HG03095 (cell line): Measurements from ENCODE around the gene WNK1.
"Not testable (repeated sequence)": the region's sequence is repeated elsewhere in the genome, so short reads cannot be mapped to it uniquely, and the experiment has no call there.

Experiments used
- ATAC-seq: cut with Tn5 transposase; IDR thresholded peaks from one replicate; pipeline ENCODE4 v1.9.1; 2021; ENCODE audit warnings: moderate library complexity; ENCODE audit not compliant: unreplicated experiment

The WNK1 gene

GRCh38 chr12:810671-811415 lies 58.5 kb downstream of the WNK1 start:
- ATAC-seq = no peak

DNA sequence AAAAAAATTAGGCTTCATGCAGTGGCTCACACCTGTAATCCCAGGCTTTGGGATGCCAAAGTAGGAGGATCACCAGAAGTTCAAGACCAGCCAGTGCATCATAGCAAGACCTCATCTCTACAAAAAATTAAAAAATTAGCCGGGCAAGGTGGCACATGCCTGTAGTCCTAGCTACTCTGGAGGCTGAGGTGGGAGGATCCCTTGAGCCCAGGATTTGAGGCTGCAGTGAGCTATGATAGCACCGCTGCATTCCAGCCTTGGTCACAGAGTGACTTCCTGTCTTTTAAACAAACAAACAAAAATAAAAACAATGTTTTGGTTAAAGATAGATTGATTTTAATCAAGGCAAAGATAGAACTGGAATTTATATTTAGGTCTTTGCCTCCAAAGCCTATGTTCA lies 60.6 kb downstream of the WNK1 start:
- ATAC-seq = no peak

DNA sequence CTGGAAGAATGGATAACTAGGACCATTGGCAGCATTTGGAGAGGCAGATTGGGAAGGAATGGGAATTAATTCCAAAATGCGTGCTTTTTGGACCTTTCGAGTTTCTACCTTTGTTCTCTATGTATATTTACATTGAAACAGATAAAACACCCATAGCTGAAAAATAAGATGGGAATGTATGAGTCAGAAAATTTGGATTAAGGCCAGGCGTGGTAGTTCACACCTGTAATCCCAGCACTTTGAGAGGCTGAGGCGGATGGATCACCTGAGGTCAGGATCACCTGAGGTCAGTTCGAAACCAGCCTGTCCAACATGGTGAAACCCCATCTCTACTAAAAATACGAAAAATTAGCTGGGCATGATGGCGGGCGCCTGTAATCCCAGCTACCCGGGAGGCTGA lies 65.1 kb downstream of the WNK1 start:
- not testable (repeated sequence) for ATAC-seq

DNA sequence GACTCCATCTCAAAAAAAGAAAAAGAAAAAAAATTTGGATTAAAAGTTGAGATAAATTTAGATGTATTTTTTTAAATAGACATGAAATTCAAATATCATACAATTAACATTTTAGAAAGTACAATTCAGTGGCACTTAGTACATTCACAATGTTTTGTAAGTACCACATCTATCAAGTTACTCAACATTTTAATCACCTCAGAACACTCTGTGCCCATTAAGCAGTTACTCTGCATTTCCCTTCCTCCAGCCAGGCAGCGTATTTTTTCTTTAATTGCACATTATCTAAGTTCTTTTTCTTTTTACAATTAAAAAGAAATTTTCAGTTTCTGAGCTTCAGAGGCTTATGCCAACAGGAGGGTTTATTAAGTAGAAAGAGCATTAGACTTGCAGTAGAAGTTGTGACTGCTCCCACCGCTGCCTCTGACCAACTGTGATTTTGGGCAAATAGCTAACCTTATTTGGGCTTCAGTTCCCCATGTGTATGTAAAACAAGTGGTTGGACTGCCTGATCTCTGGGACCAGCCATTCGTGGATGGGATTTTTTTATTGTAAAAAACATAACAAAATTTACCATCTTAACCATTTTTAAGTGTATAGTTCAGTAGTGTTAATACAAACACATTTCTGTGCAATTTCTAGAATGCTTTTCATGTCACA lies 65.7 kb downstream of the WNK1 start:
- no peak for ATAC-seq

- ATAC-seq = no peak
These were observed 66.4 kb downstream of the WNK1 start for GRCh38 chr12:818733-819132.

- no peak for ATAC-seq
These were observed 68.0 kb downstream of the WNK1 start for GRCh38 chr12:820336-820735.

DNA sequence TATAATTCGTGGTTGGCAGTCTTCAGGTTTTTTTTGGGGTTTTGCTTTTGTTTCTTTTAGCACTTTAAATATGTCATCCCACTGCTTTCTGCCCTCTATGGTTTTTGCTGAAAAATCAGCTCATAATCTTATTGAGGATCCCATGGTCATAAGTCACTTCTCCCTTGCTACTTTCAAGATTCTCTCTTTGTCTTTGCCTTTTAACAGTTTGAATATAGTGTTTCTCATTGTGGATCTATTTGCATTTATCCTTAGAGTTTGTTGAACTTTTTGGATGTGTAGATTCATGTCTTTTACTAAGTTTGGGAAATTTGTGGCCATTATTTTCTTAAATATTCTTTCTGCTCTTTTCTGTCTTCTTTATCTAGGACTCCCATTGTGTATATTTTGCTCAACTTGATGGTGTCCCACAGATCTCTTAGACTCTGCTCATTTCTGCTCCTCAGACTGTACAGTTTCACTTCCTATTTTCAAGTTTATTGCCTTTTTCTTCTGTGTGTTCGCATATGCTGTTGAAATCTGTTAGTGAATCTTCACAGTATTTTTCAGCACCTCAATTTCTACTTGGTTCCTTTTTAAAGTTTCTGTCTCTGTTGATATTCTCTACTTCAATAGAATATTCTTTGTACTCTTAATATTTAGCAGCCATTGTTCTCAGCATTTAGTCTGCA lies 70.8 kb downstream of the WNK1 start:
- ATAC-seq = peak; percentile 86

- ATAC-seq = no peak
These were observed 74.0 kb downstream of the WNK1 start for GRCh38 chr12:826331-826730.

GRCh38 chr12:828726-829395 lies 76.5 kb downstream of the WNK1 start:
- no peak for ATAC-seq

- ATAC-seq = no peak
These were observed 77.9 kb downstream of the WNK1 start for GRCh38 chr12:830111-830867.

DNA sequence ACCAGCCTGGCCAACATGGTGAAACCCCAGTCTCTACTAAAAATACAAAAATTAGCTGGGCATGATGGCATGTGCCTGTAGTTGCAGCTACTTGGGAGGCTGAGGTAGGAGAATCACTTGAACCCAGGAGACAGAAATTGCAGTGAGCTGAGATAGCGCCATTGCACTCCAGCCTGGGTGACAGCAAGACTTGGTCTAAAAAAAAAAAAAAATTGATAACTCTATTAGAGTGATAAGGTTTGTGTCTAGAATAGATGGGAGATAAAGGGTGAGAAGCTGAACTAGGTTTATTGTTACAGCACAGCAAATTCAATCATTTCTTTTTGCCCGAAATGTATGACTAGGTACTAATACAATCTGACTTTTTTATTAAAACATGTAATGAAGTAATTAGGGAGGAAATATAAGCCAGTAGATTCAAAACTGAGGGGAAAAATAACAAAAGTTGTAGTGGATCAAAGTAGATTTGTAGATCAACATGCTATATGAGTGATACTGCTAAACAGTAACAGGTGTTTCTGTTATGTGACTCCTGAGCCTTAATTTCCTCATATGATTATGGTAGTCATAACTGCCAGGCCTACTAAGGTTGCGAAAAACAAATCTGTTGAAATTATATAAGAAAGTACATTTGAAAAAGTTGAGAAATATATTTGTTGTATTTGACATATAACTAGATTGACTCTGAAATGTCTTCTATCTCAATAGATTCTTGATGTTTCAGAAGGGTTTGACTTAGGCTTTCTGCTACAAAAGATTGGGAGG lies 83.6 kb downstream of the WNK1 start:
- no peak for ATAC-seq

GRCh38 chr12:836952-837351 lies 84.6 kb downstream of the WNK1 start:
- no peak for ATAC-seq

DNA sequence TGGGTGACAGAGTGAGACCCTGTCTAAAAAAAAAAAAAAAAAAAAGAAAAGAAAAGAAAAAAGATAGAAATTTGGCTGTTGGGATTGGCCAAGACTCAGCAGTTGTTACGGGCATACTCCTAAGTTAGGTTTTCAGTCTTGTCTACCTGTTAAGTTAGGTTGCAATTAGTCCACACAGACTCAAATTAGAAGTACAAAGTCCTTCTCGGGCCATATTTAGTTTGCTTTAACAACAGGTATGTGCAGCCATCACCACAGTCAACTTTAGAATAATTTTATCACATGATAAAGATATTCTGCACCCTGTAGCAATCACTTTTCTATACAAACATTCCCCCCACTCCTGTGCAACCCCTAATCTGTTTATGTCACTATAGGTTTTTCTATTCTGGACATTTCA lies 85.2 kb downstream of the WNK1 start:
- no peak for ATAC-seq

DNA sequence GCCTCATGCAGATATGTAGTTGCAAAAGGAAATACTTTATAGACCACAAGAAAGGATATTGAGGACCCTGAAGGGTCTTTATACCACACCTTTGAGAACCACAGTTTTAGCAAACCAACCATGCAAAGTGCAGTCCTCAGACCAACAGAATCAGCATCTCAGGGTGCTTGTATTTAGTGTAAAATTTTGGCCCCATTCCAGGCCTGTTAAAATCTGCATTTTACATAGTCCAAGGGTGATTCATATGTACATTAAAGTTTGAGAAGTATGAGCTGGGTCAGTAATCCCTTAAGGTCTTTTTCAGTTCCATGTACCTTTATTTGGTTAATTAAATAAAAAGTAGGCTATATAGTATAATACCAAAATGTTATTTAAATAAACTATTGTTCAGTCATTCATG lies 91.2 kb downstream of the WNK1 start:
- ATAC-seq = no peak

- ATAC-seq = no peak
These were observed 94.0 kb downstream of the WNK1 start for GRCh38 chr12:846421-846820.

DNA sequence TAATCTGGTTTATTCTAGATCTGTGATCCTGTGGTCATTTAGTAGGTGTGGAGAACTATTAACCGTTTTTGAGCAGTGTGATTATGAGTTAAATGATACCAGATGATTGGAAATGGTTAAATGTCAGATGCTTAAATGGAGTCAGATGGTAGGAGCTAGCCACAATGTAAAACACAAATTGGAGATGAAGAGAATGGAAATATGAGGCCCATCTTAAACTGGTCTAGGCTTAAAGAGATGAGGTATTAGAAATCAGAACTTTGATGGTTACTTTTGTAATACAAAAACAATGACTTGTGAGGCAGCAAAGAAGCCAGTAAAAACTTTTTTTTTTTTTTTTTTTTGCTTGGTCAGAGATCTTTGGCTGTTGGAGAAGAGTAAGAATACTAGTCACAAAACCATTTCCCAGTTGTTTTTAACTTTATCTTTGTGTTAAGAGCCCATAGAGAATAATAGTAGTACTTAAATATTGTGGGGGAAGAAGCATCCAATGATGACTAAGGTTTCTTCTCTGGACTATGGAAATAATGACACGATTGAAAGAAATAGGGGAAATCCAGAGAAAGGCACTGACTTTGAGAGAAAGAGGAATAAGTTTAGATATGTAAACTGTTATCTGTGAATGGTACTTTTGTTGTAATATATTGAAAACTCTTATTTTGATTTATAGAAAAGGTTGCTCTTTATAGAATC lies 95.9 kb downstream of the WNK1 start:
- no peak for ATAC-seq

GRCh38 chr12:848882-849527 lies 96.6 kb downstream of the WNK1 start:
- ATAC-seq = no peak

DNA sequence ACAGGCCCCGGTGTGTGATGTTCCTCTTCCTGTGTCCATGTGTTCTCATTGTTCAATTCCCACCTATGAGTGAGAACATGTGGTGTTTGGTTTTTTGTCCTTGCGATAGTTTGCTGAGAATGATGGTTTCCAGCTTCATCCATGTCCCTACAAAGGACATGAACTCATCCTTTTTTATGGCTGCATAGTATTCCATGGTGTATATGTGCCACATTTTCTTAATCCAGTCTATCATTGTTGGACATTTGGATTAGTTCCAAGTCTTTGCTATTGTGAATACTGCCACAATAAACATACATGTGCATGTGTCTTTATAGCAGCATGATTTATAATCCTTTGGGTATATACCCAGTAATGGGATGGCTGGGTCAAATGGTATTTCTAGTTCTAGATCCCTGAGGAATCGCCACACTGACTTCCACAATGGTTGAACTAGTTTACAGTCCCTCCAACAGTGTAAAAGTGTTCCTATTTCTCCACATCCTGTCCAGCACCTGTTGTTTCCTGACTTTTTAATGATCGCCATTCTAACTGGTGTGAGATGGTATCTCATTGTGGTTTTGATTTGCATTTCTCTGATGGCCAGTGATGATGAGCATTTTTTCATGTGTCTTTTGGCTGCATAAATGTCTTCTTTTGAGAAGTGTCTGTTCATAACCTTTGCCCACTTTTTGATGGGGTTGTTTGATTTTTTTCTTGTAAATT lies 97.5 kb downstream of the WNK1 start:
- ATAC-seq = not testable (repeated sequence)
